Mesothelial cell of epicardium (in vitro differentiated cells): ENCODE results near the gene FRYL. TPM values are rescaled to one million over a fixed set of nuclear protein-coding genes. Genes with fewer than 3 reads are reported as not detected.
A peak's percentile ranks its signal among the peaks of the same experiment; 100 is the strongest.
"Not testable (repeated sequence)": the region's sequence is repeated elsewhere in the genome, so short reads cannot be mapped to it uniquely, and the experiment has no call there.

Experiments
- DNase-seq, 2 experiments: peaks; one replicate each; pipeline ENCODE4 v3.0.0; 2021; ENCODE audit warnings: low spot score in 2 of 2; ENCODE audit not compliant: unreplicated experiment in 2 of 2
- H3K27ac Mint-ChIP-seq: 2 replicates; pipeline ENCODE4 v1.8.0; 2021; ENCODE audit warnings: mixed read lengths
- H3K27me3 Mint-ChIP-seq: 2 replicates; pipeline ENCODE4 v1.8.0; 2021; ENCODE audit warnings: low read depth, mixed read lengths
- H3K36me3 Mint-ChIP-seq: 2 replicates; pipeline ENCODE4 v1.8.0; 2021; ENCODE audit warnings: mixed read lengths
- H3K4me1 Mint-ChIP-seq: 2 replicates; pipeline ENCODE4 v1.8.0; 2021; ENCODE audit warnings: mixed read lengths
- H3K4me3 Mint-ChIP-seq: 2 replicates; pipeline ENCODE4 v1.8.0; 2021; ENCODE audit warnings: mild to moderate bottlenecking, moderate library complexity, mixed read lengths
- H3K9me3 Mint-ChIP-seq: 2 replicates; pipeline ENCODE4 v1.8.0; 2021; ENCODE audit warnings: mixed read lengths
- total RNA-seq: library from RNA; stranded (reverse); gene quantifications from 3 replicates; pipeline ENCODE4 v1.2.1, GENCODE V29; 2021
- TF ChIP-seq, protein P1 (sequence below): fragments of 200-600 bp; sonication (generic); IDR thresholded peaks from one replicate; pipeline ENCODE4 v1.5.0; 2021; ENCODE audit warnings: antibody characterized with exemption; ENCODE audit not compliant: unreplicated experiment

FRYL gene
- total RNA-seq, 1 donor from 2014 or later: 57.0 TPM

DNA sequence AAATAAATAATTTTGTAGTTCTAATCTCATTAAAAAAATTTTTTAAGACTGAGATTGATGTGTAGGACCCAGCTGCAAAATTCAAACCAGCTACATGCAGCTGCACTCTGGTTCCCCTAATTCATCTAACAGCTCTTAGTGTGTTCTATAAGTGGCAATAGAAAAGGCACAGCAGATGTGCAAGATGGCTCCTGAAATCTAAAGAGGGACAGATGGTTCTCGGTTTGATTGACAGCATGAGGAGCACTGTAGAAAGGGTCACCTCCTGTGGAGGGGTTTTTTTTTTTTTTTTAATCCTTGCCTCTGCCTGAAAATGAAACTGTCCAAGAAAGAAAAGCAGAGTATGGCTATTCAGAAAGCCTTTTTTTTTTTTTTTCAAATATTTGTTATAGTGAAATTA lies 33.9 kb upstream of the FRYL start:
- no peaks in the 10 kb centered on the region for H3K27me3 Mint-ChIP-seq
- H3K9me3 Mint-ChIP-seq: peaks cover under 1% of the 10 kb centered on the region
- H3K36me3 Mint-ChIP-seq: no peaks in the 10 kb centered on the region
- H3K27ac Mint-ChIP-seq: no peak overlapping the region
- TF ChIP-seq, protein P1, sequence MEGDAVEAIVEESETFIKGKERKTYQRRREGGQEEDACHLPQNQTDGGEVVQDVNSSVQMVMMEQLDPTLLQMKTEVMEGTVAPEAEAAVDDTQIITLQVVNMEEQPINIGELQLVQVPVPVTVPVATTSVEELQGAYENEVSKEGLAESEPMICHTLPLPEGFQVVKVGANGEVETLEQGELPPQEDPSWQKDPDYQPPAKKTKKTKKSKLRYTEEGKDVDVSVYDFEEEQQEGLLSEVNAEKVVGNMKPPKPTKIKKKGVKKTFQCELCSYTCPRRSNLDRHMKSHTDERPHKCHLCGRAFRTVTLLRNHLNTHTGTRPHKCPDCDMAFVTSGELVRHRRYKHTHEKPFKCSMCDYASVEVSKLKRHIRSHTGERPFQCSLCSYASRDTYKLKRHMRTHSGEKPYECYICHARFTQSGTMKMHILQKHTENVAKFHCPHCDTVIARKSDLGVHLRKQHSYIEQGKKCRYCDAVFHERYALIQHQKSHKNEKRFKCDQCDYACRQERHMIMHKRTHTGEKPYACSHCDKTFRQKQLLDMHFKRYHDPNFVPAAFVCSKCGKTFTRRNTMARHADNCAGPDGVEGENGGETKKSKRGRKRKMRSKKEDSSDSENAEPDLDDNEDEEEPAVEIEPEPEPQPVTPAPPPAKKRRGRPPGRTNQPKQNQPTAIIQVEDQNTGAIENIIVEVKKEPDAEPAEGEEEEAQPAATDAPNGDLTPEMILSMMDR: no peak
- DNase-seq: no peak
- peaks cover 2% of the 10 kb centered on the region for H3K4me1 Mint-ChIP-seq
- no peak overlapping the region for H3K4me3 Mint-ChIP-seq

DNA sequence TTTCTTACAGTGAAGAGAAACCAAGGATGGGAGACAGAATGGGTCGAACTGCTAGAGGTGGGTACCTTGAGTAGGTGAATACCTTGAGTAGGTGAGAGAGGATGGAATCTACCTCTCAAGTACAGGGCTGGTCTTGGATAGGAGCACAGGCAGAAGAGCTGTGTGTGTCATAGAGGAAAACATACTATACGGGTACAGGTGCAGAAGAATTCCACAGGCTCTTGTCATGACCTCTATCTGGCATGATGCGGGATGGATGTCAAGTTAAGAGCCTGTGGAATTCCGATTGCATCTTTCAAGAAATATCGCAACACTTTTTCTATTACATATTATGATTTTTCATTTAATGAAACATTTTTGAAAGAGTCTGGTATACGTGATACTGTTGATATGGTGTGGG lies 32.8 kb upstream of the FRYL start:
- Mint-ChIP-seq H3K36me3 (no peaks in the 10 kb centered on the region), H3K27ac (peak overlapping the region; percentile 7), H3K4me1 (peaks cover 2% of the 10 kb centered on the region), H3K9me3 (peaks cover 5% of the 10 kb centered on the region), H3K4me3 (no peak overlapping the region), H3K27me3 (no peaks in the 10 kb centered on the region)
- no peak for DNase-seq
- TF ChIP-seq, protein P1: no peak

DNA sequence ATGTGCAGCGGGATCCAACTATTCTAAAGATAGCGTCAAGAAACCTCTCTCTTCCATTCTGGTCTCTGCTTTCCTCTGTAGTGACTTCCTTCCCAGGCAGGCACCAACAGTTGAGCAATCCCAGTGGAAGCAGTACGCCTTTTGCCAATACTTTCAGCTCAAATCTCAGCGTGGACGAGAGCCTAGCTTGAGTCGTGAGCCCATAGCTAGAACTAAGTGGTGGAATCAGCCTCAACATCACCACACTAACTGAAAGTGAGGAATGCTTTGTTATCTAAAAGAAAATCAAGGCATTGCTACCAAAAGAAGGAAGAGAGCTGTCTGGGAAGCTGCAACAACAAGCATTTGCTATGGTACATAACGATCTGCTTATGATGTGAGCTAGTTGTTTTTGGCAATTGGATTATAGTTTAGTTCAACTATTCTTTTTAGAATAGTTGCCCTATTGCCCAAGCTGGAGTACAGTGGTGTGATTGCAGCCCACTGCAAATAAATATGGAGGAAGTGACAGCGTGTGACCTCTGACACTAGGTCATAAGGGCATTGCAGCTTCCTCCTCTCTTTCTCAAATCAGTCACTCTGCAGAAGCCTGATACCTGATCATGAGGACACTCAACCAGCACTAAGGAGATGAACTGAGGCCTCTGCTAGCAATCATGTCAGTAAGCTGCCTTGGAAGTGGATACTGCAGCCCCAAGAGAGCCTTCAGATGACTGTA lies 24.7 kb upstream of the FRYL start:
- TF ChIP-seq, protein P1: no peak
- no peak for DNase-seq
- Mint-ChIP-seq H3K4me1 (peaks cover 6% of the 10 kb centered on the region), H3K27ac (no peak overlapping the region), H3K36me3 (no peaks in the 10 kb centered on the region), H3K4me3 (no peak overlapping the region), H3K9me3 (peaks cover 5% of the 10 kb centered on the region), H3K27me3 (no peaks in the 10 kb centered on the region)

DNA sequence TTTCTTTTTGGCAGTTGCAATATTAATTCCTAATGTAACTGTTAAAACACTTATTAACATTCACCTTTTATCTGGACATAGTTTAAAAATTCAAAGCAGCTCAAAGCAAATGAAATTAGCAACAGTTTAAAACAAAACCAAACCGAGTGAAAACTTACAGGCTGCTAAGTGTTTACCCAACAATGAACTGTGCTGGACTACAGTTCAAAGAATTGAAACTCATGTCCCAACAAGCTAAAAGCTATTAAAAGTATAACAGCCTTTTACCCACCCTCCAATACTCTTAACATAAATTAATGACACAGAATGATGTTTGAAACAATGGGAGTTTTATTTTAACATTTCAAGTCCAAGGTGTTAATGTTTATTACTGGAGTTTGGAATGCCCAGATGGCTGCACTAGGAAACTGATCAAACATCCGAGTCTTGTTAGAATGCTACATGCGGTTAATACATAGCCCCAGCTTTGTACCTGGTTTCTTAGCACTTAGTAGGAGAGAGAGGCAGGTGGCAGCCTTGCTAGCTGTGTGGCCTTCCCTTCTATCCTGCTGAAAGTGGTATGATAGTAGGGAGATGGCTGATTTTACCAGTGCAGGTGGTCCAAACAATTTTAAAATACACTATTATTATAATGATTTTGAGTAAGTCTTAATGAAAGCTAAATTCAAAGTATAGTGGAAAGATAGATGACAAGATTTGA lies 21.1 kb upstream of the FRYL start:
- Mint-ChIP-seq H3K9me3 (no peaks in the 10 kb centered on the region), H3K27ac (no peak overlapping the region), H3K4me3 (no peak overlapping the region), H3K36me3 (no peaks in the 10 kb centered on the region), H3K4me1 (peaks cover 6% of the 10 kb centered on the region), H3K27me3 (no peaks in the 10 kb centered on the region)
- TF ChIP-seq, protein P1: no peak
- DNase-seq: no peak

DNA sequence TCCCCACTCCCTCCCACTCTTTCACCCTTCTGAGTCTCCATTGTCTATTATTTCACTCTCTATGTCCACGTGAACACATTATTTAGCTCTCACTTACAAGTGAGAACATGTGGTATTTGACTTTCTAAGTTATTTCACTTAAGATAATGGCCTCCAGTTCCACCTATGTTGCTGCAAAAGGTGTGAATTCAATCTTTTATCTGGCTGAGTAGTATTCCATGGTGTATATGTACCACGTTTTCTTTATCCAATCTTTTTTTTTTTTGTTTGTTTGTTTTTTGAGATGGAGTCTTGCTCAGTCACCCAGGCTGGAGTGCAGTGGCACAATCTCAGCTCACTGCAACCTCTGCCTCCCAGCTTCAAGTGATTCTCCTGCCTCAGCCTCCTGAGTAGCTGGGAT lies 20.1 kb upstream of the FRYL start:
- not testable (repeated sequence) for H3K4me1 Mint-ChIP-seq, H3K27me3 Mint-ChIP-seq, H3K36me3 Mint-ChIP-seq, DNase-seq, H3K27ac Mint-ChIP-seq, H3K4me3 Mint-ChIP-seq, H3K9me3 Mint-ChIP-seq

DNA sequence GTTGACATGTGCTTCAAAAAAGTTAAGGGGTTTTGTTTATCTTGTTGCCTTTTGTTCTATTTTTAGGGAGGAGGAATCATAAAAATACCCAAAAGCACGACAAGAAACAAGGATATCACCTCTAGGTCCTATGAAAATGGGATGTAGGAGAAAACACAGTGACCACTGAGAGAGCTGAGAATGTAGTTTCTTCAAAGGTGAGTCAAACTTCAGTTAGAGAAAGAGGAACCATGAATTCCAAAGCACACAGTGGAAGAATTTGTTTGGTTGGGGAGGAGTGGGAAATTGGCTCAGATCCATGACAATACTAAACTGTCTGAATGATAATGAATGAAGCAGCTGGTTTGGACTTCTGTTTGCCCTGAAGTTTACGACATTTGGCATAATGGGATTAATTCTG lies 19.1 kb upstream of the FRYL start:
- Mint-ChIP-seq H3K27me3 (no peaks in the 10 kb centered on the region), H3K4me1 (peaks cover 6% of the 10 kb centered on the region), H3K9me3 (no peaks in the 10 kb centered on the region), H3K27ac (no peak overlapping the region), H3K4me3 (no peak overlapping the region), H3K36me3 (no peaks in the 10 kb centered on the region)
- no peak for DNase-seq
- TF ChIP-seq, protein P1: no peak
